Panc1 (cell line): ENCODE measurements around the gene CORO7. TPM values are rescaled to one million over a fixed set of nuclear protein-coding genes. Genes with fewer than 3 reads are reported as not detected.
A peak's percentile ranks its signal among the peaks of the same experiment; 100 is the strongest.

Experiments
- ATAC-seq: fragments of 200-7000 bp; cut with Tn5 transposase; 2 replicates; pipeline ENCODE4 v1.9.1; 2020; ENCODE audit warnings: mild to moderate bottlenecking, moderate library complexity
- BruUV-seq: library from RNA; stranded (reverse); fragments of 400-500 nt; replicated peaks from 2 replicates; lab custom pipeline; 2021; lab: Mats Ljungman, UMichigan
- CTCF ChIA-PET: fragments of 300-600 bp; sonication (Branson Sonifier 250); formaldehyde crosslinking; loops from one replicate; lab custom pipeline; 2022; ENCODE audit warnings: antibody characterized with exemption; lab: Charles Lee
- POLR2A ChIA-PET: fragments of 300-600 bp; sonication (Branson Sonifier 250); formaldehyde crosslinking; loops from one replicate; lab custom pipeline; 2022; ENCODE audit warnings: antibody characterized with exemption; lab: Charles Lee
- DNase-seq: peaks from one replicate; pipeline ENCODE4 v3.0.0-alpha.2; 2010; ENCODE audit warnings: low read depth, low spot score
- H3K27ac ChIP-seq: 2 replicates; pipeline ENCODE4 v1.5.1; 2011; ENCODE audit warnings: mild to moderate bottlenecking, low read length, inconsistent platforms
- H3K27me3 ChIP-seq: fragments of 200-500 bp; sonication (Bioruptor generic); 2 replicates; pipeline ENCODE4 v1.6.0; 2014; ENCODE audit warnings: low read length, inconsistent platforms; ENCODE audit not compliant: control insufficient read depth, insufficient read depth
- H3K36me3 ChIP-seq: fragments of 200-500 bp; sonication (Bioruptor generic); 2 replicates; pipeline ENCODE4 v1.5.1; 2014; ENCODE audit warnings: inconsistent platforms, mild to moderate bottlenecking, low read length, moderate library complexity; ENCODE audit not compliant: control insufficient read depth, insufficient read depth
- H3K4me1 ChIP-seq: 2 replicates; pipeline ENCODE4 v1.5.1; 2011; ENCODE audit warnings: inconsistent platforms, mild to moderate bottlenecking, low read length, moderate library complexity; ENCODE audit not compliant: control insufficient read depth, insufficient read depth
- H3K4me3 ChIP-seq, 2 experiments: 2 replicates each; pipeline ENCODE4 v1.5.1; 2011 to 2012; ENCODE audit warnings: low read depth in 2 of 2, low read length in 2 of 2, mild to moderate bottlenecking in 2 of 2, inconsistent platforms in 1 of 2, moderate library complexity in 1 of 2
- H3K9me3 ChIP-seq: fragments of 200-500 bp; sonication (Bioruptor generic); 2 replicates; pipeline ENCODE4 v1.5.1; 2014; ENCODE audit warnings: low read depth, mild to moderate bottlenecking, inconsistent platforms, low read length, moderate library complexity; ENCODE audit not compliant: control insufficient read depth, insufficient read depth
- POLR2AphosphoS5 ChIP-seq: IDR thresholded peaks from 2 replicates; pipeline ENCODE4 v1.6.1; 2012; ENCODE audit warnings: mild to moderate bottlenecking, low read depth, low read length, moderate library complexity
- SIN3A ChIP-seq: IDR thresholded peaks from 2 replicates; pipeline ENCODE4 v1.6.1; 2012; ENCODE audit warnings: low read depth, mild to moderate bottlenecking, low read length, moderate library complexity, borderline replicate concordance; ENCODE audit not compliant: insufficient read depth
- TCF7L2 ChIP-seq: IDR thresholded peaks from 2 replicates; pipeline ENCODE4 v1.6.1; 2011; ENCODE audit warnings: mild to moderate bottlenecking, low read depth, low read length, inconsistent platforms
- in situ Hi-C: cut with HindIII; loops from 2 replicates; pipeline ENCODE4 v1.10.0; 2016; ENCODE audit warnings: low sequenced_read_pairs, low pct_unique_long_range_greater_than_20kb
- intact Hi-C: fragments of 100-400 bp; cut with micrococcal nuclease; formaldehyde crosslinking; loops from one replicate; pipeline ENCODE4 v1.10.0; 2022; ENCODE audit not compliant: unreplicated experiment
- total RNA-seq: library from RNA; stranded (reverse); gene quantifications from one replicate; pipeline ENCODE4 v1.2.1, GENCODE V29; 2021; ENCODE audit not compliant: unreplicated experiment
- TF ChIP-seq, protein P1 (sequence below), 2 experiments: IDR thresholded peaks; 2 replicates each; pipeline ENCODE4 v1.6.1; 2011 to 2012; ENCODE audit warnings: low read depth in 2 of 2, control low read depth in 1 of 2, low read length in 1 of 2, mild to moderate bottlenecking in 1 of 2, moderate library complexity in 1 of 2; ENCODE audit not compliant: insufficient read depth in 1 of 2
- TF ChIP-seq, protein P2 (sequence below): fragments of 450-650 bp; IDR thresholded peaks from 2 replicates; pipeline ENCODE4 v1.5.1; 2017; ENCODE audit warnings: mild to moderate bottlenecking

Gene CORO7
- total RNA-seq, 1 experiment from 2014 or later = 37.5 TPM

- POLR2A ChIA-PET = no interaction called here
These were observed 13.8 kb downstream of the CORO7 start for GRCh38 chr16:4402439-4403132.

DNA sequence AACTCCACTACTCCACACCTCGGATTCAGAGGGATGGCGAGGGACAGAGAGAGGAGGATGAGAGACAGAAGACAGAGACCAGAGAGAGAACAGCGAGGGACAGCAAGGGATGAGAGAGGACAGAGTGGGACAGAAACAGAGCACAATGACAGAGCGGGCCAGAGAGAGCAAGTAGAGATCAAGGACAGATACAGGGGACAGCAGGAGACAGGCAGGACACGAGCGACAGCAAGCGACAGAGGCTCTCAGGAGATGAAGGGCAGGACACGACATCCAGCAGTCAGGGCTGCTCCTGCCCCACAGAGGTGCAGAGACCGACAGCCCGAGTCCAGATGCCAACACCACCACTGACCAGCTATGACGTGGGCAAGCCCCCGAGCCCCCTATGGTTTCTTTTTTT, 14.9 kb downstream of the CORO7 start:
- H3K4me3 ChIP-seq = no peak overlapping the region
- DNase-seq = no peak
- H3K4me1 ChIP-seq = no peaks in the 10 kb centered on the region
- in situ Hi-C loops = no loop called here
- no peak for ATAC-seq
- TF ChIP-seq TCF7L2 (no peak), SIN3A (no peak), POLR2AphosphoS5 (no peak)
- TF ChIP-seq, protein P1, sequence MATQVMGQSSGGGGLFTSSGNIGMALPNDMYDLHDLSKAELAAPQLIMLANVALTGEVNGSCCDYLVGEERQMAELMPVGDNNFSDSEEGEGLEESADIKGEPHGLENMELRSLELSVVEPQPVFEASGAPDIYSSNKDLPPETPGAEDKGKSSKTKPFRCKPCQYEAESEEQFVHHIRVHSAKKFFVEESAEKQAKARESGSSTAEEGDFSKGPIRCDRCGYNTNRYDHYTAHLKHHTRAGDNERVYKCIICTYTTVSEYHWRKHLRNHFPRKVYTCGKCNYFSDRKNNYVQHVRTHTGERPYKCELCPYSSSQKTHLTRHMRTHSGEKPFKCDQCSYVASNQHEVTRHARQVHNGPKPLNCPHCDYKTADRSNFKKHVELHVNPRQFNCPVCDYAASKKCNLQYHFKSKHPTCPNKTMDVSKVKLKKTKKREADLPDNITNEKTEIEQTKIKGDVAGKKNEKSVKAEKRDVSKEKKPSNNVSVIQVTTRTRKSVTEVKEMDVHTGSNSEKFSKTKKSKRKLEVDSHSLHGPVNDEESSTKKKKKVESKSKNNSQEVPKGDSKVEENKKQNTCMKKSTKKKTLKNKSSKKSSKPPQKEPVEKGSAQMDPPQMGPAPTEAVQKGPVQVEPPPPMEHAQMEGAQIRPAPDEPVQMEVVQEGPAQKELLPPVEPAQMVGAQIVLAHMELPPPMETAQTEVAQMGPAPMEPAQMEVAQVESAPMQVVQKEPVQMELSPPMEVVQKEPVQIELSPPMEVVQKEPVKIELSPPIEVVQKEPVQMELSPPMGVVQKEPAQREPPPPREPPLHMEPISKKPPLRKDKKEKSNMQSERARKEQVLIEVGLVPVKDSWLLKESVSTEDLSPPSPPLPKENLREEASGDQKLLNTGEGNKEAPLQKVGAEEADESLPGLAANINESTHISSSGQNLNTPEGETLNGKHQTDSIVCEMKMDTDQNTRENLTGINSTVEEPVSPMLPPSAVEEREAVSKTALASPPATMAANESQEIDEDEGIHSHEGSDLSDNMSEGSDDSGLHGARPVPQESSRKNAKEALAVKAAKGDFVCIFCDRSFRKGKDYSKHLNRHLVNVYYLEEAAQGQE (IDR thresholded peaks at IDR 0.05; ENCODE audit: insufficient read depth in 1 of 2, low read depth in 2 of 2, low read length in 1 of 2) = no peak
- TF ChIP-seq, protein P2, sequence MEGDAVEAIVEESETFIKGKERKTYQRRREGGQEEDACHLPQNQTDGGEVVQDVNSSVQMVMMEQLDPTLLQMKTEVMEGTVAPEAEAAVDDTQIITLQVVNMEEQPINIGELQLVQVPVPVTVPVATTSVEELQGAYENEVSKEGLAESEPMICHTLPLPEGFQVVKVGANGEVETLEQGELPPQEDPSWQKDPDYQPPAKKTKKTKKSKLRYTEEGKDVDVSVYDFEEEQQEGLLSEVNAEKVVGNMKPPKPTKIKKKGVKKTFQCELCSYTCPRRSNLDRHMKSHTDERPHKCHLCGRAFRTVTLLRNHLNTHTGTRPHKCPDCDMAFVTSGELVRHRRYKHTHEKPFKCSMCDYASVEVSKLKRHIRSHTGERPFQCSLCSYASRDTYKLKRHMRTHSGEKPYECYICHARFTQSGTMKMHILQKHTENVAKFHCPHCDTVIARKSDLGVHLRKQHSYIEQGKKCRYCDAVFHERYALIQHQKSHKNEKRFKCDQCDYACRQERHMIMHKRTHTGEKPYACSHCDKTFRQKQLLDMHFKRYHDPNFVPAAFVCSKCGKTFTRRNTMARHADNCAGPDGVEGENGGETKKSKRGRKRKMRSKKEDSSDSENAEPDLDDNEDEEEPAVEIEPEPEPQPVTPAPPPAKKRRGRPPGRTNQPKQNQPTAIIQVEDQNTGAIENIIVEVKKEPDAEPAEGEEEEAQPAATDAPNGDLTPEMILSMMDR = no peak
- no TSS peak for BruUV-seq
- intact Hi-C loops = no loop called here
- ChIA-PET CTCF (interaction anchor here (0.7 to 2.7 kb wide), 7 partner anchors 15 to 130 kb away, joined by 3 to 9 read pairs (median 7); no protein-coding TSS in a partner anchor), POLR2A (no interaction called here)
- no peak overlapping the region for H3K27ac ChIP-seq
- H3K36me3 ChIP-seq = no peaks in the 10 kb centered on the region
- H3K9me3 ChIP-seq = no peaks in the 10 kb centered on the region
- H3K27me3 ChIP-seq = no peaks in the 10 kb centered on the region

More at GRCh38 chr16:4402439-4403132, 13.8 kb downstream of the CORO7 start:
- H3K27ac ChIP-seq = no peak overlapping the region
- H3K36me3 ChIP-seq = peaks cover 2% of the 10 kb centered on the region; the same call in 1 of the 2 replicates
- no peaks in the 10 kb centered on the region for H3K4me1 ChIP-seq
- no peaks in the 10 kb centered on the region for H3K27me3 ChIP-seq
- TF ChIP-seq POLR2AphosphoS5 (no peak), TCF7L2 (no peak), SIN3A (no peak)
- TF ChIP-seq, protein P2 = peak; percentile 97
- no TSS peak for BruUV-seq
- CTCF ChIA-PET = interaction anchor here (0.6 to 3.1 kb wide), 17 partner anchors 9 to 1002 kb away, joined by 3 to 35 read pairs (median 5); partner anchors contain the start of gene PAM16
- intact Hi-C loops (no loop called here), in situ Hi-C loops (no loop called here)
- ATAC-seq (peak; percentile 92), DNase-seq (no peak)
- no peaks in the 10 kb centered on the region for H3K9me3 ChIP-seq
- H3K4me3 ChIP-seq = no peak overlapping the region
